ENCODE data around the gene GPR3.
A peak's percentile ranks its signal among the peaks of the same experiment; 100 is the strongest.
"Not testable (repeated sequence)": the region's sequence is repeated elsewhere in the genome, so short reads cannot be mapped to it uniquely, and the experiment has no call there.

GPR3 gene

GRCh38 chr1:27380224-27380623, 12.2 kb upstream of the GPR3 start:
- no peak for DNase-seq

- DNase-seq: no peak
Measured at GRCh38 chr1:27380766-27381733, 11.4 kb upstream of the GPR3 start.

- no peak for DNase-seq
Measured at GRCh38 chr1:27381969-27382762, 10.3 kb upstream of the GPR3 start.

- no peak for DNase-seq
Measured at GRCh38 chr1:27383039-27383605, 9.3 kb upstream of the GPR3 start, which contains the start of gene CD164L2. TSS of gene CD164L2 (minus strand) at chr1:27383333. CDS start at chr1:27383239, 94 bp downstream.

GRCh38 chr1:27383661-27384060, 8.8 kb upstream of the GPR3 start:
- no peak for DNase-seq

- not testable (repeated sequence) for DNase-seq
Measured at GRCh38 chr1:27384797-27385196, 7.6 kb upstream of the GPR3 start.

- peak; percentile 37 for DNase-seq
Measured at GRCh38 chr1:27388337-27389005, 4.0 kb upstream of the GPR3 start.

GRCh38 chr1:27391511-27392095, 819 bp upstream of the GPR3 start:
- DNase-seq: peak; percentile 69

- no peak for DNase-seq
Measured at GRCh38 chr1:27392778-27393635, 585 bp downstream of the GPR3 start.

GRCh38 chr1:27393641-27394281, 1.3 kb downstream of the GPR3 start:
- no peak for DNase-seq

- no peak for DNase-seq
Measured at GRCh38 chr1:27394282-27394658, 1.8 kb downstream of the GPR3 start.

- DNase-seq: no peak
Measured at GRCh38 chr1:27394925-27395324, 2.5 kb downstream of the GPR3 start.

GRCh38 chr1:27395441-27396195, 3.2 kb downstream of the GPR3 start:
- DNase-seq: peak; percentile 48

- DNase-seq: no peak
Measured at GRCh38 chr1:27397110-27397509, 4.7 kb downstream of the GPR3 start.

- no peak for DNase-seq
Measured at GRCh38 chr1:27397749-27398148, 5.3 kb downstream of the GPR3 start.

- no peak for DNase-seq
Measured at GRCh38 chr1:27398405-27399149, 6.2 kb downstream of the GPR3 start.

- peak; percentile 90 for DNase-seq
Measured at GRCh38 chr1:27399251-27400025, 7.0 kb downstream of the GPR3 start.

All from NCI-H2227 treated with DMSO at 0.1 percent for 48 hours (cell line).